Measurements from ENCODE around the gene HGFAC. TPM values are rescaled to one million over a fixed set of nuclear protein-coding genes. Genes with fewer than 3 reads are reported as not detected.

Gene HGFAC
- total RNA-seq, 3 donors from 2014 or later, result 0.95 TPM; not detected in 2

- Histone ChIP-seq H3K9me3 (no peaks in the 10 kb centered on the region), H3K4me1 (ENCODE audit: low read depth) (no peaks in the 10 kb centered on the region), H3K36me3 (ENCODE audit: low read depth) (no peaks in the 10 kb centered on the region), H3K4me3 (no peak overlapping the region)
- intact Hi-C loops (cut with DNase I, micrococcal nuclease), result no loop called here
- no peak for ATAC-seq
- no peak for DNase-seq
- no peak for TF ChIP-seq CTCF (IDR thresholded peaks at IDR 0.05)
Observed at GRCh38 chr4:3405176-3405575, 36.6 kb upstream of the HGFAC start.

GRCh38 chr4:3406021-3406420 lies 35.7 kb upstream of the HGFAC start:
- H3K9me3 ChIP-seq, result no peaks in the 10 kb centered on the region
- intact Hi-C loops (cut with DNase I, micrococcal nuclease), result no loop called here

GRCh38 chr4:3406431-3406830 lies 35.3 kb upstream of the HGFAC start:
- no peak for ATAC-seq
- DNase-seq, result no peak
- intact Hi-C loops (cut with DNase I, micrococcal nuclease), result no loop called here
- no peak for TF ChIP-seq CTCF (IDR thresholded peaks at IDR 0.05)
- Histone ChIP-seq H3K4me1 (ENCODE audit: low read depth) (no peaks in the 10 kb centered on the region), H3K36me3 (ENCODE audit: low read depth) (no peaks in the 10 kb centered on the region), H3K9me3 (no peaks in the 10 kb centered on the region), H3K4me3 (no peak overlapping the region)

More at GRCh38 chr4:3406021-3406420, 35.7 kb upstream of the HGFAC start:
- no peaks in the 10 kb centered on the region for H3K36me3 ChIP-seq (ENCODE audit: low read depth)
- H3K4me3 ChIP-seq, result no peak overlapping the region
- no peaks in the 10 kb centered on the region for H3K4me1 ChIP-seq (ENCODE audit: low read depth)
- TF ChIP-seq CTCF (IDR thresholded peaks at IDR 0.05), result no peak
- ATAC-seq (no peak), DNase-seq (no peak)

- ATAC-seq, result no peak
- Histone ChIP-seq H3K4me3 (no peak overlapping the region), H3K4me1 (ENCODE audit: low read depth) (no peaks in the 10 kb centered on the region), H3K9me3 (no peaks in the 10 kb centered on the region), H3K36me3 (ENCODE audit: low read depth) (no peaks in the 10 kb centered on the region)
- intact Hi-C loops (cut with DNase I, micrococcal nuclease), result no loop called here
- DNase-seq, result no peak
- TF ChIP-seq CTCF (IDR thresholded peaks at IDR 0.05), result no peak
Observed at GRCh38 chr4:3407171-3407771, 34.5 kb upstream of the HGFAC start.

- ATAC-seq (no peak), DNase-seq (no peak)
- no peak for TF ChIP-seq CTCF (IDR thresholded peaks at IDR 0.05)
- Histone ChIP-seq H3K4me1 (ENCODE audit: low read depth) (no peaks in the 10 kb centered on the region), H3K4me3 (no peak overlapping the region), H3K36me3 (ENCODE audit: low read depth) (no peaks in the 10 kb centered on the region), H3K9me3 (no peaks in the 10 kb centered on the region)
- intact Hi-C loops (cut with DNase I, micrococcal nuclease), result no loop called here
Observed at GRCh38 chr4:3407930-3408792, 33.6 kb upstream of the HGFAC start.
